Activated T-helper 1 cell treated with anti-CD3 and anti-CD28 coated beads, Interleukin-2, amount 50 U/mL, for 16 hours (primary cell): ENCODE results near the gene FCER1G.
"Not testable (repeated sequence)": the region's sequence is repeated elsewhere in the genome, so short reads cannot be mapped to it uniquely, and the experiment has no call there.

ENCODE experiments used
- DNase-seq, 2 donors: peaks; one replicate each; pipeline ENCODE4 v3.0.0-alpha.2; 2020; ENCODE audit warnings: low read depth in 1 of 2, low spot score in 1 of 2

Gene FCER1G

DNA sequence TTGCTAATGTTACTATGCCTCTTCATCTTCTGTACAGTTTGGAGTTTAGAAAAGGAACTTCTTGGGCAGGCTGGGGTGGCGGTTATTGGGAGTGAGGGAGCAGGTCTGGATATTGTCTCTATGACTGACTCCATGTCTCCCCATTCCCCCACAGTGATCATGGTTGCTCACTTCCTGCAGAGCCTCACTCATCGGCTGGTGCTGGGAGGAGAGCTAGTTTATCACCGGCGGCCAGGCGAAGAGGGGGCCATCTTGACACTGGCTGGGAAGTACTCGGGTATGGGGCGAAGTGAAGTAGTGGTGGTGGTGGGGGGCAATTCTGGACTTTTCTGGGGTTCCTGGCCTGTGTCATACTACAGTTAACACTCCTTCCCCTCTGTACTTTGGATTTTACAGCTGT lies 12.9 kb downstream of the FCER1G start:
- no peak for DNase-seq

DNA sequence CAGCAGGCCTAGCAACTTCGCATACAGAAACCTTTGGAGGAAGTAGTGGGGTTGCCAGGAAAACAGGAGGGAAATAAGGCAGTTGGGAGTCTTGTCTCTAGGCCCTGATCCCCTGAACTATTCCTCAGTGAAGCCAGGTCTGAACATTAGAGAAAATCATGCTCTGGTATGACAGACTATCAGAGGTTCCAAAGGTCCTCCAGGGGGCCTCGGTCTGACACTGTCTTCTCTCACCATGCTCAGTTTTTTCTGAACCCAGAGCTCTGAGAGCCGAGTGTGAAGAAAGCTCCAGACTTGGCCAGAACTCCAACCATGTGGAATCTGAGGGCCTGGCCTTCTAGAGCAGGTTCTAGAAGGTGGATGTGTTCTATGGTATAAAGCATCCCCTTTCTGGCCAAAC lies 14.8 kb downstream of the FCER1G start:
- DNase-seq = no peak

DNA sequence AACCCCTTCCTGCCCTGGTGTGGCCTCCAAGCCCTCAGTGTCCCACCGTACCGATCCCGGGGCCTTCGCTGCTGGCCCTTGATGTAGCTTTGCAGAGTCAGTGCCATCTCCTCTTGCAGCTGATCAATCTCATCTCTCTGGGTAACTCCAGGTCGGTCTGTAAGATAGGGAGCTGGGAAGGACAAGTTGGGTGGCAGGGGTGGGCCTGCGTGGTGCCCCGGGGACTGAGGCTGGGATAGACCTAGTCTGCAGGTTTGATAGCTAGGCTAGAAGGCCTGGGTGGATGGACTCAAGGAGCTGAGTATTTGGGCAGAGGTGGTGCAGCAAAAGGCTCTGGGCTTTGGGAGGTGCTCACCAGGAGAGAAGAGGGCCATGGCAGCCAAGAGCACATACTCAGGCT lies 15.7 kb downstream of the FCER1G start:
- no peak for DNase-seq

DNA sequence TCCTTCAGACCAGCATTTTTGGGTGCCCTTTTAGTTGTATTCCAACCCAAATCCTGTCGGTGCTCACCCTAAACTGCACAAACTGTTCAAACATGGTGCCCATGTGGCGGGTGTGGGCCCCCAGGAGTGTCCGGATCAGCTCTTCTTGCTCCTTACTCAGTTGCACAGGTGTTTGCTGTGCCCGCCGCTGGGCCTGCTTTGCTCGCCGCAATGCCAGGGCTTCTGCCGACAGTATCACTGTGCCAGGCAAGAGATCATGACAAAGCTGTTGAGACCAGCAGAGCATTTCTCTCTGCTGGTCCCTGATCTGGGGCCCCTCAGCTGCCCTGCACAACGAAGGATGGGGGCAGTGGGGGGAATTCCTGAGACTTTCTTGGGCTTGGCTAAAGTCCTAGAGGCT lies 18.0 kb downstream of the FCER1G start:
- DNase-seq = no peak

DNA sequence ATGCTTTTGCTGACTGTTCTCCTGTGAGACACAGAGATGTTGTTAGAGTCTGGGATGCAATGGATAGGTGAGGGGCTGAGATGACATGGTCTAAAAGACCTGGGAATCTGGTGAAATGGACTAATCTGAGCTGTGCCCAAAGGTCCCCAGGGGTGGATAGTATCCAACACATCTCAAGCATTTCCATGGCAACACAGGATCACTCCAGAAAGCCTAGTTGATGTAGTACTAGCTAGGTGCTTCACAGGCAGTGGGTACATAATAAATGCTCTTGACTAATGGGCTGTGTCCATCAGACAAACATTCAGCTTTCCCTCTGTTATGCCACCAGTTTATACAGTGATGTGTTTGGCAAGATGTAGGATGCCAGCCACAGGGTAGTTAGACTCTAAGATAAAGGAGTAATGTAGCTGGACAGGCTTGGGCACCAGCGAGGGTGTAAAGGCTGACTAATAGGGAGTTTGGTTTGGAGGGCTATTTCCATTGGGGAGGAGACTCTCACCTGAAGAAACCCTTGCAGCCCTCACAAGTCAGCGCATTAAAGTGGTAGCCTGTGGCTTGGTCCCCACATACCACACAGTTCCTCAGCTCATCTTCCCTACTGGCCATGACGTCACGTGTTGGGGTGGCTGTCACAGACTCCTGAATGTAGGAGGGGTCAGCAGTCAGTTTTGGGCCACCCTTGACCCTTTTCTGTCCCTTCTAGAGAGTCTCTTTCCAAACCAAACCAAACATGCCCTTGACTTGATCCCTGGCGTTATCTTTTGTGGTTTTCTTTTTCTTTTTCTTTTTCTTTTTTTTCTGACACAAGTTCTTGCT lies 21.1 kb downstream of the FCER1G start:
- no peak for DNase-seq

DNA sequence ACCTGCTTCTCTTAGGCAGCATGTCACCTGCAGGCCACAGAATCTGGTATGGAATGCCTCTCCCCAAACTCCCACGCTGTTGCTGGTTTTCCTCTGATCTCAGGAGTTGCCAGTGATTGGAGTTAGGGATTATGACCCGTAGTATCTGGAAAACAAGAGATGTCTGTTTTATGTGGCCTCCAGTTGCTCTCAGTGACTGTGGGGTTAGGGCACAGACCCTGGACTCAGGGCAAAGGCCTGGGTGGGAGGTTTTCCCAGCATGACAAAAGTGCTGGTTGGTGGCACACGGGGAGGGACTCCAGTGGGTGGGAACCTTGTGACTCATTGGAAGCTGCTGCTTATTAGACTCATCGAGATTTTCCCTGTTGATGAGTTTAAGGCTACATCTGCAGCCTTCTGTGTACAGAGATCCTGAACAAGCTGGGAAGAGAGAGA lies 23.0 kb downstream of the FCER1G start, which contains the start of gene NR1I3:
Gene NR1I3 (minus strand): TSS at position 165 of the 435 bp plus-strand sequence. CDS start 1,638 bp downstream, outside the sequence.
- DNase-seq = no peak

DNA sequence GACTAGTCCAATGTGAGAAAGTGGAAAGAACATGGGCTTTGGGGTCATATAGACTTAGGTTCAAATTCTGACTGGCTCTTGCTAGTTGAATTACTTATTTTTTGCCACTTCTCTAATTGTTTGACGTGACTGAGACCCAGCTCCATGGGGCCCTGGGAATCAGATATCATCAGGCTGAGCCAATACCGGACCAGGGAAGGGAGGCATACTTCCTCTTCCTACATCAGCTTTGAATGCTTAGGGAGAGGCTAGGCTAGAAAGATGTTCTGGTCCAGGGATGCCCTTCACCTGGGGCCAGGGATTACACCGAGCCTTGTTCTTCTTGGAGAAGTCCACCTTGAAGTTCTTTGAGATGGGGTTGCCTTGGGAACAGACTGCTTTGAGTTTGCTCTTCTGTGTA lies 26.6 kb downstream of the FCER1G start:
- DNase-seq = no peak

DNA sequence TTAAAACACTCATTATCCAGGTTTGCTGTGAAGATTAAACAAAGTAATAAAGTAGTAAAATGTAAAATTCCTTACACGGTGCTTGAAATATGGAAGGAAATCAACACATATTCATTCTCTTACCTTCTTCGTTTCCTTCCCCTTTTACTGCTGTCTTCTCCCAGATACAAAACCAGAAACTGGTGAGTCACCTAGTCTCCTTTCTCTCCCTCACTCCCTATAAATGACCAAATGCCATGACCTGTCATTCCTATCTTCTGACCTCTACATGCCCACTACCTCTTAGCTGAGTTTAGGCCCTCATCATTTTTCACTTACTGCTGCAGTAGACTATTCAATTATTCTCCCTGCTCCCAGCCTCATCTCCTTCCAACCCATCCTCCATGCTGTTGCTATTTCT lies 27.2 kb downstream of the FCER1G start:
- no peak for DNase-seq

DNA sequence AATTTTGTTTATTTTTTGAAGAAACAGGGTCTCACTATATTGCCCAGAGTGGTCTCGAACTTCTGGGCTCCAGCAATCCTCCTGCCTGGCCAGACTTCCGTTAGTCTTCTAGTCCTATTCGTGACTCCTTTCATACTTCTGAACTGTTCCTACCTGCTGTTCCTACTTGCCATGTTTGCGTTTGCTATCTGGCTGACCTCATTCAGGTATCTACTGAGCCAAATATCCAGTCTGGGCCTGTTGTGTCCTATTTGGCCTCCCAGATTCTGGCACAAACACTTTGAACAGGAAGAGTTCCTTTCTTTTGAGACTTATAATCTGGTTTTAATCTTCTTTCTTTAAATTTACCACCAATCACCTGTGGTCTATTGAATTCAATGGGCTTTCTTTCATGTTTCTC lies 29.8 kb downstream of the FCER1G start:
- DNase-seq = no peak

DNA sequence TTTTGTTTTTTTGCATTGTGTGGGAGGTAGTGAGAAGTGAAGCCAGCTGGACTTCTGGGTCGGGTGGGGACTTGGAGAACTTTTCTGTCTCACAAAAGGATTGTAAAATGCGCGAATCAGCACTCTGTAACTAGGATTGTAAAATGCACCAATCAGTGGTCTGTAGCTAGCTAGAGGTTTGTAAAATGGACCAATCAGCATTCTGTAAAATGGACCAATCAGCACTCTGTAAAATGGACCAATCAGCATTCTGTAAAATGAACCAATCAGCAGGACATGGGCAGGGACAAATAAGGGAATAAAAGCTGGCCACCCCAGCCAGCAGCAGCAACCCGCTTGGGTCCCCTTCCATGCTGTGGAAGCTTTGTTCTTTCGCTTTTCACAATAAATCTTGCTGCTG lies 35.0 kb downstream of the FCER1G start:
- not testable (repeated sequence) for DNase-seq

DNA sequence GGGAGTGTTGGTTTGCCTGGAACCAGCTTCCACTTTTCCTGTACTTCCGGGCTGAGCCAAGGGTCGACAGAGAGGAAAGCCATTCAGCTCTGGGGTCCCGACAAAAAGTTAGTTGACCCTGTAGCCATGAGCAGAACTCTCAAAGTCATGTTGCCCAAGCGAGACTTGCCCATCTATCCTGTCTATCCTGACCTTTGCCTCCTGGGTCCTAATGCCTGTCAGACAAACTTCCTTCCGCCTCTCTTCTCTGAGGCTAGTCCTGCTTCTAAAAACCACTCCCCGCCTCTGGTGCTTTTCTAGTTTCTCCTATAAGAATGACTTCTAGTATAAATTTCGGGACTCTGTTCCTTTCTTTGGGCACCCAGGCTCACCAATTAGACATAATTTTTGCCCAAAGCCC lies 35.7 kb downstream of the FCER1G start:
- no peak for DNase-seq

DNA sequence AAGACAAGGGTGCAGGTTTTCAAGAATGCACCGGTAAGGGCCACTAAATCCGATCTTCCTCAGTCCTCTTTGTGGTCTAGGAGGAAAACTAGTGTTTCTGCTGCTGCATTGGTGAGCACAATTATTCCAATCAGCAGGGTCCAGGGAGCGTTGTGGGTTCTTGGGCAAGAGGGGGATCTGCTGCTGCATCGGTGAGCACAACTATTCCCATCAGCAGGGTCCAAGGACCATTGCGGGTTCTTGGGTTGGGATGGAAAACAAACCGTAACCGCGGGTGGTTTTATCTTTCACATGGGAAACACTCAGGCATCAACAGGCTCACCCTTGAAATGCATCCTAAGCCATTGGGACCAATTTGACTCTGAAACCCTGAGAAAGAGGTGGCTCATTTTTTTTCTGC lies 36.5 kb downstream of the FCER1G start:
- no peak for DNase-seq

DNA sequence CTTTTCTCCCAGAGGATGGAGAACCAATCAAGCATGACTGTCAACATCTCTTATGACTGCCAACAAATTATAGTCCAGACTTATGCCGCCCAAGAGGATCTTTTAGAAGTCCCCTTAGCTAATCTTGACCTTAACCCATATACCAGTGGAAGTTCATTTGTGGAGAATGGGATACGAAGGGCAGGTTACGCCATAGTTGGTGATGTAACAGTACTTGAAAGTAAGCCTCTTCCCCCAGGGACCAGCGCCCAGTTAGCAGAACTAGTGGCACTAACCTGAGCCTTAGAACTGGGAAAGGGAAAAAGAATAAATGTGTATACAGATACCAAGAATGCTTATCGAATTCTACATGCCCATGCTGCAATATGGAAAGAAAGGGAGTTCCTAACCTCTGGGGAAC lies 40.2 kb downstream of the FCER1G start:
- not testable (repeated sequence) for DNase-seq

DNA sequence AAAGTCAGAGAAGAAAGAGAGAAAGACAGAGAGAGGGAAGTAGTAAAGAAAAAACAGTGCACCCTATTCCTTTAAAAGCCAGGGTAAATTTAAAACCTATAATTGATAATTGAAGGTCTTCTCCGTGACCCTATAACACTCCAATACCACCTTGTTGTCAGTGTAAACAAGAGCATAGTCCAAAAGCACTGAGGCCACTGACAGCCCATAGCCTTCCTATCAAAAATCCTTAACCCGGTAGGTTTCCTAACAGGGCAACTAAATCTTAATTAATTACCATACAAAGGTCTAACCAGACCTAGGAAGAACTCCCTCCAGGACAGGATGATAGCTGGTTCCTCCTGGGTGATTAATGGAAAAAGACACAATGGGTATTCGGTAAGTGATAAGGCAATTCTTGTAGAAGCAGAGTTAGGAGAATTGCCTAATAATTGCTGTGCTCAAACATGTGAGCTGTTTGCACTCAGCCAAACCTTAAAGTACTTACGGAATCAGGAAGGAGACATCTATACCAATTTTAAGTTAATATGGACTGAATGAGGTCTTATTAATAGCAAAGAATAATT lies 40.9 kb downstream of the FCER1G start:
- not testable (repeated sequence) for DNase-seq

DNA sequence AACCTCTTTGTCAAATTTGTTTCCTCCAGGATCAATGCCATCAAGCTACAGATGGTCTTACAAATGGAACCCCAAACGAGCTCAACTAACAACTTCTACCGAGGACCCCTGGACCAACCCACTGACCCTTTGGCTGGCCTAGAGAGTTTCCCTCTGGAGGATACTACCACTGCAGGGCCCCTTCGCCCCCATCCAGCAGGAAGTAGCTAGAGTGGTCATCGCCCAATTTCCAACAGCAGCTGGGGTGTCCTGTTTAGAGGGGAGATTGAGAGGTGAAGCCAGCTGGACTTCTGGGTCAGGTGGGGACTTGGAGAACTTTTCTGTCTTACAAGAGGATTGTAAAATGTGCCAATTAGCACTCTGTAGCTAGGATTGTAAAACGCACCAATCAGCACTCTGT lies 42.0 kb downstream of the FCER1G start:
- not testable (repeated sequence) for DNase-seq

DNA sequence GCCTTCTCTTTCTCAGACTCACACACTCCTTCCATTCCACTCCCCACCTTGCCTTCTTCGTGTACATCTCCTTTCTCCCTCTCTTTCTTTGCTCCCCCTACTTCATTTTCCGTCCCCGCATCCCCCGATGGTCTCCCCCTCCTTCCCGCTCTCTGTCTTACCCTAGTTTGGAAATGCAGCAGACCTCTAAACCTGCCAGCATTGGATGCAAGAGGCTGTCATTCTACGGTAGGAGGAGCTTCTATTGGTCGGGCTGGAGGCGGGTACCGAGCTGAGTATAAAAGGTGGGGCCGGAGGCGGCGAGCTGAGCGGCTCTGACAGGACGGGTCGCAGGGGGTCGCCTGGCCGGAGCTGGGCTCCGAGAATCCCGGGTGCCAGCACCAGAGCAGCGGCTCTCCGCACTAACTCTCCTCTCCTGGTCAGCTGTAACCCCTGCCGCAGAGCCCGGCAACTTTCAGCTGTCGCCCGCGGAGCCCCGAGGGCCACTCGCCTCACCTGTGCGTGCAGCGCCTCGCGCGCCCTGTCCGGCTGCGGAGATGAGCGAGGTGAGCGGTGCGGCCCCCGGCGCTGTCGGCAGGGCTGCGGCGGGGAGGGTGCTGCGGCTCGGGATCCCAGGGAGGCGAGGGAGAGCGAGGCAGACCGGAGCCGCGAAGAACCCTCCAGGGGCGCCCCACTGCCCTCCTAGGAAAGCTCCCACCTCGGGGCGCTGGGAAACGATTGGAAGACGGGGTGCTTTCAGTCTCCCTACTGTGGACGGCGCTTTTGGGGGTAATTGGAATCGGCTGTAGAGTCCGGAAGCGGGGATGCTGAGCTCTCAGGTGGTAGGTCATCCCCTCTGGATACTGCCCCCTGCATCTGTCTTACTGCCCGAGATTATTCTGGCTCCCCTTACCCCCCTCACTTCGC lies 43.6 kb downstream of the FCER1G start, which contains the start of gene PCP4L1:
Gene PCP4L1 (plus strand): TSS at position 307 of the 906 bp plus-strand sequence. CDS start 230 bp downstream, at position 537.
- peak in 1 of 2 donors; percentile 5 for DNase-seq

DNA sequence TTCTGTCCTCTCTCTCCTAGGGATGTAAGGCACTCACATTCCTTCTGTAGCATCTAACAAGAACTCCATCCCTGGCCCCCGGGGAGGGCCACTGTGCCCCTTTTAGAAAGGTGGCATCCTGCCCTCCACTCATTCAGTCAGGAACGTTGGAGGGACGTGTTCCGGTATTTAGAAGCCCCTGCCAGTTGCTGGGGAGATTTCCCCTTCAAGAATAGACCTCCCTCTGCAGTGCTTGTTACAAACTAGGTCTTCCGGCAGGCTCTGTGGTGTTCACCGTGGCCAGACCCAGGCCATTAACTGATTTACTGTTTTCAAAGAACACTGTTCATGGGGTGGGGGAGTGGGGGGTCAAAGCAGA lies 44.2 kb downstream of the FCER1G start:
- no peak for DNase-seq

DNA sequence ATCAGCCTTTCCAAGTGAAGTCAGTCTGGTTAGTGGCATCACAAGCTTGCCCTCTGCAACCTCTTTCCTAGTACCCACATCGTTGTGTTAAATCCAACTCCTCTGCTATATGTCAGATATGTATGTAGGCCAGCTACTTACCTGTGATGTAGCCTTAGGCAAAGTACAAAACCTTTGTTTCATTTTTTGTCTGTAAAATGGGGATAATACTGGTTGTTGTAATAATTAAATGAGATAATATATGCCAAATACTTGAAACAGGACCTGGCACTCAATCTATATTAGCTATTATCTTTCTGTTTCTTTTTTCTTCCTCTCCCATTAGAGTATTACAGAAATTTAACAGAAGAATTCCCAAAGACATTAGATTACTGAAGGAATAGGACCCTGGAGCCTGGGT lies 44.7 kb downstream of the FCER1G start:
- no peak for DNase-seq

DNA sequence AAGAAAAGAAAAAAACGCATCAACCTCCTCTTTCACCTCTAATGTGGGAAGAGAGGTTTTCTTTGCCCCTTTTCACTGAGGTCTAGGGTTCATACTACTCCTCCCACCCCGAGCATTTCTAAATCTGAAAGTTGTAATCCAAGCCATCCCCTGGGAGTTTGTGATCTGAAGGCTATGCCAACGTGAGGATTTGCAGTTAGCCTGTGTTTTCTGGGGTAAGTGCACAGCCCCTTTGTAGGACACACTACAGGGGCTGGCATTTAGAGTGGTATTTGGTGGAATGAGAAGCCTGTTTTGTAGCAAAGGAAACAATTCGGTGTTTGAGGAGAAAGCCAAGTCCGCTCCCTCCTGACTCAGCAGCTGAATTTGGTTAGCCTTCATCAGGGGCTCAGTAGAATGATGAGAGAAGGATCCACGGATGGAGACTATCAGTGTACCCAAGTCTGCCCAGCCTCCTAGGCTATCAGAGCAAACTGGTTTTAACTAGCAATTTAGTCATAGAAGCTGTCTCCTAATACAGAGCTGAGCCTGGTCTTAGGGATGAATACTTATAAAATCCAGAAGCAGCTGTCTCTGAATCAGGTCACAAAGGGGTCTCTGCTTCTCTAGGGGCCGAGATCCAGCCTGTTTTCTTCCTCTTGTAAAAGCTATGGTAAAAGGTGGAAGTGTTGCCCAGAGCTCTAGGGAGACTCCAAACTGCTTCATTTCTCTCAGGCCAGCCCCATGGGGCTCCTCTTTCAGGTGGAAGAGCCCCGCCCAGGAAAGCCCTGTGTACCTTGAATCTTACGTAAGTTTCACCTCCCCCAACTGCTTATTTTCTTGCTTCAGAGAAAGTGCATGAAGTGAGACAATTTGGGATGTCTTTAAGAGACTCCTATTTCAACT lies 45.5 kb downstream of the FCER1G start:
- no peak for DNase-seq
